K562 (cell line): ENCODE data around the gene MERTK. TPM values are rescaled to one million over a fixed set of nuclear protein-coding genes. Genes with fewer than 3 reads are reported as not detected.

Source experiments
- ARHGAP35 ChIP-seq: fragments of 450-650 bp; IDR thresholded peaks from 2 replicates; pipeline ENCODE4 v1.6.1; 2018; ENCODE audit not compliant: partially characterized antibody
- CHD2 ChIP-seq: IDR thresholded peaks from 2 replicates; pipeline ENCODE4 v1.6.1; 2011; ENCODE audit warnings: low read depth, low read length
- COPS2 ChIP-seq: fragments of 450-650 bp; conservative IDR thresholded peaks from 2 replicates; pipeline ENCODE4 v1.6.1; 2016; ENCODE audit warnings: mild to moderate bottlenecking, moderate library complexity
- DACH1 ChIP-seq: fragments of 450-650 bp; IDR thresholded peaks from 2 replicates; pipeline ENCODE4 v1.6.1; 2018; ENCODE audit not compliant: partially characterized antibody
- HDAC2 ChIP-seq: fragments of 450-650 bp; IDR thresholded peaks from 2 replicates; pipeline ENCODE4 v1.6.1; 2016; ENCODE audit warnings: mild to moderate bottlenecking
- HMG20B ChIP-seq: fragments of 250-450 bp; sonication (Bioruptor Pico); IDR thresholded peaks from 2 replicates; pipeline ENCODE4 v1.5.0; 2021; ENCODE audit warnings: mild to moderate bottlenecking
- MTA2 ChIP-seq: fragments of 450-650 bp; IDR thresholded peaks from 2 replicates; pipeline ENCODE4 v1.6.1; 2016; ENCODE audit warnings: low read depth
- MYBL2 ChIP-seq, 2 experiments: fragments of 450-650 bp in 1 of 2; sonication (generic) in 1 of 2; formaldehyde crosslinking in 1 of 2; IDR thresholded peaks; 2 replicates each; pipeline versions ENCODE4 v1.6.1 to v1.8.1; 2017 to 2022; ENCODE audit warnings: borderline replicate concordance in 1 of 2, inconsistent platforms in 1 of 2, low read depth in 1 of 2, mild to moderate bottlenecking in 1 of 2, missing genetic modification reagents in 1 of 2, moderate library complexity in 1 of 2
- NR2F6 ChIP-seq: fragments of 450-650 bp; formaldehyde crosslinking; IDR thresholded peaks from 2 replicates; pipeline ENCODE4 v1.4.0; 2020; ENCODE audit warnings: mild to moderate bottlenecking
- POU5F1 ChIP-seq: fragments of 150-350 bp; IDR thresholded peaks from 2 replicates; pipeline ENCODE4 v1.6.1; 2014; ENCODE audit warnings: borderline replicate concordance, low read length, low read depth, mild to moderate bottlenecking; ENCODE audit not compliant: partially characterized antibody
- RUNX1 ChIP-seq: sonication (generic); IDR thresholded peaks from 2 replicates; pipeline ENCODE4 v1.6.1; 2016; ENCODE audit warnings: antibody characterized with exemption, low read depth
- SREBF1 ChIP-seq: fragments of 150-350 bp; IDR thresholded peaks from 2 replicates; pipeline ENCODE4 v1.6.1; 2014; ENCODE audit warnings: antibody characterized with exemption, low read depth, low read length, borderline replicate concordance
- STAG1 ChIP-seq: sonication (generic); formaldehyde crosslinking; IDR thresholded peaks from 2 replicates; pipeline ENCODE4 v1.5.0; 2020; ENCODE audit warnings: missing genetic modification reagents, borderline replicate concordance
- TAF9B ChIP-seq: fragments of 450-650 bp; IDR thresholded peaks from 2 replicates; pipeline ENCODE4 v1.6.1; 2018; ENCODE audit warnings: mild to moderate bottlenecking; ENCODE audit not compliant: partially characterized antibody
- TEAD1 ChIP-seq, 2 experiments: fragments of 450-650 bp in 1 of 2; sonication (generic) in 1 of 2; formaldehyde crosslinking; IDR thresholded peaks; 2 replicates each; pipeline versions ENCODE4 v1.4.0 to v1.8.0; 2020 to 2022; ENCODE audit warnings: mild to moderate bottlenecking in 2 of 2, missing genetic modification reagents in 1 of 2
- ZNF121 ChIP-seq: sonication (generic); formaldehyde crosslinking; conservative IDR thresholded peaks from 2 replicates; pipeline ENCODE4 v1.8.0; 2022; ENCODE audit warnings: missing genetic modification reagents
- polyA plus RNA-seq, 8 experiments: library from polyadenylated mRNA; depleted of rRNA in 4 of 8; stranded (reverse) in 5 of 8; unstranded in 3 of 8; fragments of >200 nt; fragmentation: Nextera tagmentation in 2 of 8; fragmentation: Illumina TruSeq in 1 of 8; extraction: Ambion mirVana in 2 of 8; extraction: Trizol in 1 of 8; gene quantifications; 2 replicates each; pipeline versions ENCODE4 v1.2.1 to v1.2.3, GENCODE V29; 2011 to 2014; ENCODE audit warnings: inconsistent platforms in 1 of 8, missing spikeins in 1 of 8
- total RNA-seq, 7 experiments: library from RNA; depleted of rRNA in 6 of 7; stranded (reverse); fragments of >200 nt in 6 of 7; fragmentation: Illumina TruSeq in 2 of 7; extraction: Trizol in 2 of 7; gene quantifications; 2 replicates each; pipeline versions ENCODE4 v1.2.1 to v1.2.3, GENCODE V29; 2011 to 2021; ENCODE audit warnings: low replicate concordance in 1 of 7
- TF ChIP-seq, protein P1 (sequence below), 2 experiments: fragments of 450-650 bp; formaldehyde crosslinking in 1 of 2; IDR thresholded peaks; 2 replicates each; pipeline versions ENCODE4 v1.4.0 to v1.6.1; 2014 to 2020; ENCODE audit warnings: mild to moderate bottlenecking in 2 of 2, borderline replicate concordance in 1 of 2, low read depth in 1 of 2
- TF ChIP-seq, protein P2 (sequence below): sonication (generic); formaldehyde crosslinking; IDR thresholded peaks from 2 replicates; pipeline ENCODE4 v1.8.0; 2022; ENCODE audit warnings: missing genetic modification reagents, mild to moderate bottlenecking, borderline replicate concordance

The MERTK gene
- total and polyA plus RNA-seq, 9 of the 15 experiments (the other 6 are each of a cell fraction or from before 2014, with no cell fraction given), result 0.23 to 1.6 (median 0.74) TPM

DNA sequence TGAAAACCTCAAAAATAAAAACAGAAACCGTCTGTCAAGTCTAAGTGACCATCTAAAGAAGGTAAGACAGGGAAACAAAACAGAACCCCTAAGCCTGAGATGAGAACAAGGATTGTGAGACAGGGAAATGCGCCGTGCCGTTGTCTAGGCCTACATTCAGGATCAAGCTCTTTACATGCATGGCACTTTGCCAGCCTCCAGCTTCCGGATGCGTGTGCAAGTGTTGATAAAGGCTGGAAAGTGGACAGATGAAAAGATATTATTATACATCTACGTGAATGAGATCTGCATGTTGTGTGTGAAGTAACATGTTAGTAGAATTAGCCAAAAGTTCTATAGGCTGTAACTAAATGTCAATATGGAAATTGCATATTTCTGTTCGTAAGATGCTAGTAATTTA lies 128.1 kb downstream of the MERTK start (continued):
- TF ChIP-seq RUNX1, result no peak
- no peak for TF ChIP-seq CHD2
- no peak for TF ChIP-seq POU5F1
- TF ChIP-seq, protein P1, sequence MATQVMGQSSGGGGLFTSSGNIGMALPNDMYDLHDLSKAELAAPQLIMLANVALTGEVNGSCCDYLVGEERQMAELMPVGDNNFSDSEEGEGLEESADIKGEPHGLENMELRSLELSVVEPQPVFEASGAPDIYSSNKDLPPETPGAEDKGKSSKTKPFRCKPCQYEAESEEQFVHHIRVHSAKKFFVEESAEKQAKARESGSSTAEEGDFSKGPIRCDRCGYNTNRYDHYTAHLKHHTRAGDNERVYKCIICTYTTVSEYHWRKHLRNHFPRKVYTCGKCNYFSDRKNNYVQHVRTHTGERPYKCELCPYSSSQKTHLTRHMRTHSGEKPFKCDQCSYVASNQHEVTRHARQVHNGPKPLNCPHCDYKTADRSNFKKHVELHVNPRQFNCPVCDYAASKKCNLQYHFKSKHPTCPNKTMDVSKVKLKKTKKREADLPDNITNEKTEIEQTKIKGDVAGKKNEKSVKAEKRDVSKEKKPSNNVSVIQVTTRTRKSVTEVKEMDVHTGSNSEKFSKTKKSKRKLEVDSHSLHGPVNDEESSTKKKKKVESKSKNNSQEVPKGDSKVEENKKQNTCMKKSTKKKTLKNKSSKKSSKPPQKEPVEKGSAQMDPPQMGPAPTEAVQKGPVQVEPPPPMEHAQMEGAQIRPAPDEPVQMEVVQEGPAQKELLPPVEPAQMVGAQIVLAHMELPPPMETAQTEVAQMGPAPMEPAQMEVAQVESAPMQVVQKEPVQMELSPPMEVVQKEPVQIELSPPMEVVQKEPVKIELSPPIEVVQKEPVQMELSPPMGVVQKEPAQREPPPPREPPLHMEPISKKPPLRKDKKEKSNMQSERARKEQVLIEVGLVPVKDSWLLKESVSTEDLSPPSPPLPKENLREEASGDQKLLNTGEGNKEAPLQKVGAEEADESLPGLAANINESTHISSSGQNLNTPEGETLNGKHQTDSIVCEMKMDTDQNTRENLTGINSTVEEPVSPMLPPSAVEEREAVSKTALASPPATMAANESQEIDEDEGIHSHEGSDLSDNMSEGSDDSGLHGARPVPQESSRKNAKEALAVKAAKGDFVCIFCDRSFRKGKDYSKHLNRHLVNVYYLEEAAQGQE (IDR thresholded peaks at IDR 0.05; ENCODE audit: borderline replicate concordance), result no peak
- TF ChIP-seq, protein P1 (CRISPR knock-in tag; IDR thresholded peaks at IDR 0.05; ENCODE audit: low read depth), result no peak
- TF ChIP-seq TAF9B, result no peak
- TF ChIP-seq HMG20B, result no peak
- 0 out of 2 replicates have a peak, but pooled peaks have one; percentile 28 for TF ChIP-seq HDAC2
- peak; percentile 31 for TF ChIP-seq MTA2
- no peak for TF ChIP-seq DACH1
- TF ChIP-seq ARHGAP35, result no peak
- no peak for TF ChIP-seq TEAD1 (CRISPR knock-in tag; IDR thresholded peaks at IDR 0.05)
- no peak for TF ChIP-seq NR2F6 (CRISPR knock-in tag)
- TF ChIP-seq SREBF1, result no peak
- TF ChIP-seq MYBL2 (IDR thresholded peaks at IDR 0.05; ENCODE audit: low read depth), result no peak
- TF ChIP-seq MYBL2 (CRISPR knock-in tag; IDR thresholded peaks at IDR 0.05; ENCODE audit: borderline replicate concordance), result no peak
- TF ChIP-seq STAG1 (CRISPR knock-in tag), result no peak
- TF ChIP-seq COPS2, result no peak
- TF ChIP-seq, protein P2, sequence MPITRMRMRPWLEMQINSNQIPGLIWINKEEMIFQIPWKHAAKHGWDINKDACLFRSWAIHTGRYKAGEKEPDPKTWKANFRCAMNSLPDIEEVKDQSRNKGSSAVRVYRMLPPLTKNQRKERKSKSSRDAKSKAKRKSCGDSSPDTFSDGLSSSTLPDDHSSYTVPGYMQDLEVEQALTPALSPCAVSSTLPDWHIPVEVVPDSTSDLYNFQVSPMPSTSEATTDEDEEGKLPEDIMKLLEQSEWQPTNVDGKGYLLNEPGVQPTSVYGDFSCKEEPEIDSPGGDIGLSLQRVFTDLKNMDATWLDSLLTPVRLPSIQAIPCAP (CRISPR knock-in tag), result no peak
- TF ChIP-seq ZNF121 (CRISPR knock-in tag), result no peak
